AG09319 (cell line): ENCODE measurements around the gene NTN3.
A peak's percentile ranks its signal among the peaks of the same experiment; 100 is the strongest.

Experiments
- DNase-seq: peaks from one replicate; pipeline ENCODE4 v3.0.0-alpha.2; 2010; ENCODE audit warnings: low read depth; ENCODE audit errors: extremely low read depth
- TF ChIP-seq, protein P1 (sequence below): IDR thresholded peaks from 2 replicates; pipeline ENCODE4 v1.5.1; 2011; ENCODE audit warnings: low read depth, mild to moderate bottlenecking, inconsistent platforms, low read length, moderate library complexity

NTN3 gene

DNA sequence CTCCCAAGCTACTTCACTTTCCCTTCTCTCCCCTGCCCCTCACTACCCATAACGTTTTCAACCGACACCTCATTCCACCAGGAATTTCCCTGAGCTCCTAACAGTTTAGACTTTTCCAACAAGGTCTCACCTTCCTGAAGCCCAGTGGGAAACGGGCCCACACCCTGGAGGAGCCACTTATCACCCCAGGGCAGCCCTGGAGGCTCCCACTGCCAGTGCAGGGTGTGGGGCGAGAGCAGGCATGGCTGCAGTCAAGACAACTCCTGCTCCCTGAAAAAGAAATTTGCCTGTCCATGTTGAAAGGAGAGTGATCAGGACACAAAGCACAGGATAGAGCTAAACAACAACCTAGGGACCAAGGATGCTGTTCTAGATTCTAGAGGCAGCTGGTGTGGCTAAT is 43.6 kb upstream of the NTN3 start:
- DNase-seq: no peak
- TF ChIP-seq, protein P1, sequence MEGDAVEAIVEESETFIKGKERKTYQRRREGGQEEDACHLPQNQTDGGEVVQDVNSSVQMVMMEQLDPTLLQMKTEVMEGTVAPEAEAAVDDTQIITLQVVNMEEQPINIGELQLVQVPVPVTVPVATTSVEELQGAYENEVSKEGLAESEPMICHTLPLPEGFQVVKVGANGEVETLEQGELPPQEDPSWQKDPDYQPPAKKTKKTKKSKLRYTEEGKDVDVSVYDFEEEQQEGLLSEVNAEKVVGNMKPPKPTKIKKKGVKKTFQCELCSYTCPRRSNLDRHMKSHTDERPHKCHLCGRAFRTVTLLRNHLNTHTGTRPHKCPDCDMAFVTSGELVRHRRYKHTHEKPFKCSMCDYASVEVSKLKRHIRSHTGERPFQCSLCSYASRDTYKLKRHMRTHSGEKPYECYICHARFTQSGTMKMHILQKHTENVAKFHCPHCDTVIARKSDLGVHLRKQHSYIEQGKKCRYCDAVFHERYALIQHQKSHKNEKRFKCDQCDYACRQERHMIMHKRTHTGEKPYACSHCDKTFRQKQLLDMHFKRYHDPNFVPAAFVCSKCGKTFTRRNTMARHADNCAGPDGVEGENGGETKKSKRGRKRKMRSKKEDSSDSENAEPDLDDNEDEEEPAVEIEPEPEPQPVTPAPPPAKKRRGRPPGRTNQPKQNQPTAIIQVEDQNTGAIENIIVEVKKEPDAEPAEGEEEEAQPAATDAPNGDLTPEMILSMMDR: no peak

- no peak for DNase-seq
- TF ChIP-seq, protein P1: peak; percentile 35
These were observed 42.9 kb upstream of the NTN3 start for GRCh38 chr16:2428051-2428783.

GRCh38 chr16:2428784-2429033 is 42.4 kb upstream of the NTN3 start:
- no peak for DNase-seq
- TF ChIP-seq, protein P1: no peak

GRCh38 chr16:2429034-2429770 is 41.9 kb upstream of the NTN3 start, which contains the start of gene CCNF:
CCNF (plus strand) TSS chr16:2429447; CDS start chr16:2429482, 35 bp downstream.
- TF ChIP-seq, protein P1: no peak
- peak; percentile 88 for DNase-seq

DNA sequence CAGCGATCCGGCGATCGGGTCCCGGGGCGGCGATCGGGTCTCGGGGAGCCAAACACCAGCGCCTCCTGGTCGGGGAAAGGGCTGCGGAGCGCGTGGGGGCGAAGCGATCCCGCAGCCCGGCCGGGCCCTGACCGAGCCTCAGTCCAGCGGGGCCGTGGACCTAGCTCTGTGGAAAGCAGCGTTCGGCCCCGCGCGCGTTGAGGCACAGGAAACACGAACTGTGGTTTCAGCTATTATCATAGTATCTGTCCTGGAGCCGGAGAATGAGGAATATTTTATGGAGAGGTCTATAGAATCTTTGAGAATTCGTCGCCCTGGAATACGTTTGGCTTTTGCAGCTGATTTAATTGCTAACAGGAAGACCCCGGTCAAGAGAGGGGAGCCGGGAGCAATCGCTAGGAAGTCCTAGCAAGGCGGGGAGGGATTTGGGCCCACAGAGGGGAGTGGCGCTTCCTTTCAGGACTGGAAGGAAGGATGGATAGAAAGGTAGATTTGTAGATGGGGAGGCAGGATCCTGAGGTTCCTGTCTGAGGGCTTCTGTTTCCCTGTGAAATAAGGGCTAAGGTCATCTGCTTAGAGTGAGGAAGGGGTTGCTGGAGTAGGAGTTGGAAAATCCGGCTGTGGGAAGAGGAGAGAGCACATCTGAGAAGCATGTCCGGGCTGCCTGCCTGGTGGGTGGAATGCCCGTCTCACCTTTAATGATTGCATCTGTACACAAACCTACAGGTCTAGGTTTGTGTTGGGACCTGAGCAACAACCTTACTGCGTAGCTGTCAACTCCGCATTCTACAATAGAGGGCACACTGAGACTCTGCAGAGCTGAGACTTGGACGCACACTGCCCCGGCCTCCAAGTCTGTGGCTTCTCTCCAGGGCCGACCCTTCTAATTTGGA is 41.1 kb upstream of the NTN3 start:
- TF ChIP-seq, protein P1: no peak

GRCh38 chr16:2432286-2432685 is 38.8 kb upstream of the NTN3 start:
- no peak for DNase-seq
- TF ChIP-seq, protein P1: no peak

More for the DNA sequence above, 41.1 kb upstream of the NTN3 start:
- no peak for DNase-seq
